Fibroblast of lung (primary cell): ENCODE measurements around the gene MBNL1. TPM values are rescaled to one million over a fixed set of nuclear protein-coding genes. Genes with fewer than 3 reads are reported as not detected.

Experiments used
- DNase-seq, 2 donors: peaks; one replicate each; pipeline versions ENCODE4 v3.0.0 to v3.0.0-alpha.2; 2010; ENCODE audit warnings: low read depth in 2 of 2
- H2AFZ ChIP-seq: 2 replicates; pipeline ENCODE4 v1.5.1; 2012; ENCODE audit warnings: low read length, control low read depth, inconsistent platforms
- H3K27ac ChIP-seq: 2 replicates; pipeline ENCODE4 v1.5.1; 2011; ENCODE audit warnings: low read length, control low read depth; ENCODE audit not compliant: insufficient read depth
- H3K27me3 ChIP-seq: 2 replicates; pipeline ENCODE4 v1.5.1; 2011; ENCODE audit warnings: mild to moderate bottlenecking, low read length; ENCODE audit not compliant: control insufficient read depth, insufficient read depth
- H3K36me3 ChIP-seq: 2 replicates; pipeline ENCODE4 v1.5.1; 2011; ENCODE audit warnings: low read length; ENCODE audit not compliant: control insufficient read depth, insufficient read depth
- H3K4me1 ChIP-seq: 2 replicates; pipeline ENCODE4 v1.5.1; 2011; ENCODE audit warnings: low read length; ENCODE audit not compliant: control insufficient read depth, insufficient read depth; ENCODE audit errors: extremely low read depth
- H3K4me2 ChIP-seq: 2 replicates; pipeline ENCODE4 v1.5.1; 2011; ENCODE audit warnings: low read length, control low read depth; ENCODE audit not compliant: insufficient read depth; ENCODE audit errors: extremely low read depth
- H3K4me3 ChIP-seq, 4 experiments: fragments of 200-600 bp in 1 of 4; sonication (generic) in 1 of 4; replicated peaks in 1 of 4; 2 replicates each; pipeline ENCODE4 v1.5.1; 2011 to 2016; ENCODE audit warnings: low read length in 4 of 4, low read depth in 3 of 4, mild to moderate bottlenecking in 3 of 4, control low read depth in 2 of 4, inconsistent platforms in 1 of 4, mixed read lengths in 1 of 4; ENCODE audit not compliant: insufficient read depth in 1 of 4; ENCODE audit errors: control extremely low read depth in 1 of 4
- H3K79me2 ChIP-seq: 2 replicates; pipeline ENCODE4 v1.5.1; 2012; ENCODE audit warnings: mild to moderate bottlenecking, low read length, inconsistent platforms; ENCODE audit not compliant: control insufficient read depth, insufficient read depth
- H3K9ac ChIP-seq: 2 replicates; pipeline ENCODE4 v1.5.1; 2011; ENCODE audit warnings: mild to moderate bottlenecking, low read length, control low read depth; ENCODE audit not compliant: insufficient read depth
- H3K9me3 ChIP-seq: 2 replicates; pipeline ENCODE4 v1.5.1; 2012; ENCODE audit warnings: low read depth, low read length; ENCODE audit not compliant: control insufficient read depth, insufficient read depth
- H4K20me1 ChIP-seq: 2 replicates; pipeline ENCODE4 v1.5.1; 2011; ENCODE audit warnings: low read length; ENCODE audit not compliant: control insufficient read depth, insufficient read depth; ENCODE audit errors: extremely low read depth
- CTCF ChIP-seq, 2 donors: IDR thresholded peaks in 1 of 2; conservative IDR thresholded peaks in 1 of 2; 1 replicate in 1 of 2; 2 replicates in 1 of 2; pipeline ENCODE4 v1.5.1; 2011 to 2012; ENCODE audit warnings: low read length in 2 of 2, control low read depth in 1 of 2, inconsistent platforms in 1 of 2, low read depth in 1 of 2, mild to moderate bottlenecking in 1 of 2
- EZH2 ChIP-seq: IDR thresholded peaks from 2 replicates; pipeline ENCODE4 v1.5.1; 2012; ENCODE audit warnings: low read length, control low read depth, mild to moderate bottlenecking; ENCODE audit errors: missing control alignments
- polyA plus RNA-seq, 2 donors: library from polyadenylated mRNA; depleted of rRNA in 1 of 2; stranded (reverse) in 1 of 2; unstranded in 1 of 2; fragments of >200 nt; gene quantifications; 2 replicates each; pipeline ENCODE4 v1.2.1, GENCODE V29; 2011 to 2012; ENCODE audit warnings: missing spikeins in 1 of 2
- total RNA-seq: library from RNA; depleted of rRNA; stranded (reverse); fragments of >200 nt; gene quantifications from 2 replicates; pipeline ENCODE4 v1.2.1, GENCODE V29; 2014

Gene MBNL1
- total and polyA plus RNA-seq, 2 donors (not counting 1 experiment from before 2014, with no cell fraction given): 150 to 213 TPM

GRCh38 chr3:152298393-152299248, 29.9 kb downstream of the MBNL1 start:
- peaks cover 88% of the 10 kb centered on the region for H3K79me2 ChIP-seq
- no peaks in the 10 kb centered on the region for H4K20me1 ChIP-seq
- no peaks in the 10 kb centered on the region for H3K27me3 ChIP-seq
- no peak overlapping the region for H2AFZ ChIP-seq
- peak overlapping the region; percentile 5 to 55 (median 30) for H3K4me3 ChIP-seq
- peak overlapping the region; percentile 86 for H3K4me2 ChIP-seq
- peak; percentile 95 to 100 for DNase-seq
- H3K9me3 ChIP-seq: no peaks in the 10 kb centered on the region
- TF ChIP-seq EZH2: no peak
- no peak for TF ChIP-seq CTCF (conservative IDR thresholded peaks at IDR 0.05 in 1 of 2, IDR thresholded peaks at IDR 0.05 in 1 of 2; ENCODE audit: low read depth in 1 of 2, low read length in 2 of 2)
- H3K4me1 ChIP-seq: peaks cover 27% of the 10 kb centered on the region
- H3K9ac ChIP-seq: peak overlapping the region; percentile 24
- peak overlapping the region; percentile 83 for H3K27ac ChIP-seq
- no peaks in the 10 kb centered on the region for H3K36me3 ChIP-seq

- TF ChIP-seq CTCF (conservative IDR thresholded peaks at IDR 0.05 in 1 of 2, IDR thresholded peaks at IDR 0.05 in 1 of 2; ENCODE audit: low read depth in 1 of 2, low read length in 2 of 2) (no peak), EZH2 (no peak)
- H3K4me1 ChIP-seq: peaks cover 32% of the 10 kb centered on the region
- H2AFZ ChIP-seq: no peak overlapping the region
- H3K27ac ChIP-seq: peak overlapping the region; percentile 83
- H3K4me2 ChIP-seq: peak overlapping the region; percentile 86
- H3K27me3 ChIP-seq: no peaks in the 10 kb centered on the region
- H3K9me3 ChIP-seq: no peaks in the 10 kb centered on the region
- DNase-seq: no peak
- H3K79me2 ChIP-seq: peaks cover 89% of the 10 kb centered on the region
- H3K36me3 ChIP-seq: no peaks in the 10 kb centered on the region
- no peaks in the 10 kb centered on the region for H4K20me1 ChIP-seq
- H3K9ac ChIP-seq: peak overlapping the region; percentile 32
- peak overlapping the region; percentile 3 to 55 (median 29) for H3K4me3 ChIP-seq
Measured at GRCh38 chr3:152299249-152299976, 30.7 kb downstream of the MBNL1 start.

- no peak overlapping the region for H2AFZ ChIP-seq
- H3K27ac ChIP-seq: peak overlapping the region; percentile 83
- DNase-seq: no peak
- no peaks in the 10 kb centered on the region for H3K36me3 ChIP-seq
- TF ChIP-seq EZH2: no peak
- TF ChIP-seq CTCF (conservative IDR thresholded peaks at IDR 0.05 in 1 of 2, IDR thresholded peaks at IDR 0.05 in 1 of 2; ENCODE audit: low read depth in 1 of 2, low read length in 2 of 2): no peak
- no peak overlapping the region for H3K9ac ChIP-seq
- H4K20me1 ChIP-seq: no peaks in the 10 kb centered on the region
- H3K4me1 ChIP-seq: peaks cover 32% of the 10 kb centered on the region
- peak overlapping the region; percentile 86 for H3K4me2 ChIP-seq
- H3K9me3 ChIP-seq: no peaks in the 10 kb centered on the region
- H3K79me2 ChIP-seq: peaks cover 89% of the 10 kb centered on the region
- H3K4me3 ChIP-seq: peak overlapping the region; percentile 5 to 55 (median 38)
- no peaks in the 10 kb centered on the region for H3K27me3 ChIP-seq
Measured at GRCh38 chr3:152300029-152300731, 31.5 kb downstream of the MBNL1 start.
